Naive thymus-derived CD4-positive, alpha-beta T cell (primary cell): ENCODE measurements around the gene NUP85. TPM values are rescaled to one million over a fixed set of nuclear protein-coding genes. Genes with fewer than 3 reads are reported as not detected.

Source experiments
- ATAC-seq: fragments of 150-1000 bp; cut with Tn5 transposase; 2 replicates; pipeline ENCODE4 v1.10.0; 2021; ENCODE audit warnings: mild to moderate bottlenecking, moderate library complexity
- CTCF ChIA-PET: fragments of 350-600 bp; sonication (Branson Sonifier 250); formaldehyde crosslinking; loops from one replicate; lab custom pipeline; 2021; ENCODE audit warnings: antibody characterized with exemption; lab: Charles Lee
- POLR2A ChIA-PET: fragments of 350-600 bp; sonication (Branson Sonifier 250); formaldehyde crosslinking; loops from one replicate; lab custom pipeline; 2021; ENCODE audit warnings: antibody characterized with exemption, inconsistent platforms; lab: Charles Lee
- DNase-seq, 9 donors: peaks; one replicate each; pipeline versions ENCODE4 v3.0.0 to v3.0.0-alpha.2; 2020 to 2022; ENCODE audit warnings: mixed read lengths in 1 of 9
- H3K27ac ChIP-seq: one replicate; pipeline ENCODE4 v1.7.0; 2013; ENCODE audit warnings: mild to moderate bottlenecking, low read depth, low read length, moderate library complexity
- H3K27me3 ChIP-seq, 2 donors: one replicate each; pipeline ENCODE4 v1.7.0; 2013; ENCODE audit warnings: low read length in 2 of 2, mild to moderate bottlenecking in 2 of 2, moderate library complexity in 2 of 2; ENCODE audit not compliant: control insufficient read depth in 2 of 2, insufficient read depth in 2 of 2
- H3K36me3 ChIP-seq, 3 experiments: 1 replicate in 2 of 3; 2 replicates in 1 of 3; pipeline ENCODE4 v1.7.0; 2013; ENCODE audit warnings: low read length in 3 of 3, mild to moderate bottlenecking in 3 of 3, moderate library complexity in 1 of 3; ENCODE audit not compliant: insufficient read depth in 3 of 3, control insufficient read depth in 2 of 3
- H3K4me1 ChIP-seq, 2 donors: one replicate each; pipeline ENCODE4 v1.7.0; 2013; ENCODE audit warnings: low read length in 2 of 2, mild to moderate bottlenecking in 2 of 2, moderate library complexity in 1 of 2; ENCODE audit not compliant: control insufficient read depth in 2 of 2, insufficient read depth in 2 of 2
- H3K4me3 ChIP-seq: 2 replicates; pipeline ENCODE4 v1.7.0; 2013; ENCODE audit warnings: mild to moderate bottlenecking, low read length
- H3K9me3 ChIP-seq, 3 experiments: 1 replicate in 2 of 3; 2 replicates in 1 of 3; pipeline ENCODE4 v1.7.0; 2013; ENCODE audit warnings: low read length in 3 of 3; ENCODE audit not compliant: control insufficient read depth in 2 of 3
- H3K27ac Mint-ChIP-seq, 9 donors: one replicate each; pipeline ENCODE4 v1.8.0; 2020 to 2022; ENCODE audit warnings: mixed read lengths in 9 of 9, mild to moderate bottlenecking in 8 of 9, moderate library complexity in 5 of 9, inconsistent platforms in 2 of 9
- H3K27me3 Mint-ChIP-seq, 5 donors: one replicate each; pipeline ENCODE4 v1.8.0; 2021 to 2022; ENCODE audit warnings: mixed read lengths in 5 of 5, mild to moderate bottlenecking in 1 of 5
- H3K36me3 Mint-ChIP-seq, 5 donors: one replicate each; pipeline ENCODE4 v1.8.0; 2020 to 2022; ENCODE audit warnings: mixed read lengths in 5 of 5, mild to moderate bottlenecking in 3 of 5, inconsistent platforms in 1 of 5
- H3K4me1 Mint-ChIP-seq, 7 donors: one replicate each; pipeline ENCODE4 v1.8.0; 2020 to 2022; ENCODE audit warnings: mixed read lengths in 7 of 7, mild to moderate bottlenecking in 3 of 7, inconsistent platforms in 1 of 7
- H3K4me3 Mint-ChIP-seq, 10 donors: one replicate each; pipeline ENCODE4 v1.8.0; 2020 to 2022; ENCODE audit warnings: mild to moderate bottlenecking in 10 of 10, mixed read lengths in 10 of 10, moderate library complexity in 6 of 10, inconsistent platforms in 2 of 10
- H3K9me3 Mint-ChIP-seq, 11 donors: one replicate each; pipeline ENCODE4 v1.8.0; 2020 to 2022; ENCODE audit warnings: mixed read lengths in 11 of 11, mild to moderate bottlenecking in 4 of 11, inconsistent platforms in 1 of 11, moderate library complexity in 1 of 11
- intact Hi-C, 2 donors: fragments of 100-400 bp; cut with micrococcal nuclease; formaldehyde crosslinking; loops; one replicate each; pipeline ENCODE4 v1.15.1; 2023
- polyA plus RNA-seq, 2 donors: library from polyadenylated mRNA; unstranded; fragments of 300-500 nt; fragmentation: Illumina TruSeq; gene quantifications; one replicate each; pipeline ENCODE4 v1.2.3, GENCODE V29; 2021
- total RNA-seq, 6 experiments: library from RNA in 5 of 6; stranded (reverse) in 5 of 6; gene quantifications; 1 replicate in 5 of 6; 2 replicates in 1 of 6; pipeline ENCODE4 v1.2.3 and lab custom pipeline; 2021 to 2026

The NUP85 gene
- total and polyA plus RNA-seq, 7 experiments from 2014 or later = 21.0 to 143 (median 97.3) TPM

- Histone ChIP-seq H3K4me3 (no peak overlapping the region), H3K36me3 (peaks cover 8 to 51% (median 8%) of the 10 kb centered on the region in 3 experiments), H3K27me3 (no peaks in the 10 kb centered on the region), H3K27ac (no peak overlapping the region), H3K4me1 (peaks cover 0 to 5% of the 10 kb centered on the region in 2 donors), H3K9me3 (no peaks in the 10 kb centered on the region)
- POLR2A ChIA-PET = interaction anchor here (0.6 to 2.3 kb wide), 2 partner anchors 24 to 96 kb away, joined by 3 to 14 read pairs; partner anchors contain the start of gene SUMO2
- H3K36me3 Mint-ChIP-seq = peaks cover 5 to 18% (median 10%) of the 10 kb centered on the region in 5 donors
- peaks cover 10 to 41% (median 20%) of the 10 kb centered on the region in 7 donors for H3K4me1 Mint-ChIP-seq
- intact Hi-C loops = no loop called here
- H3K27me3 Mint-ChIP-seq = no peaks in the 10 kb centered on the region
- ATAC-seq = no peak
- H3K9me3 Mint-ChIP-seq = peaks cover 0 to 2% (median 0%) of the 10 kb centered on the region in 11 donors
- no peak for DNase-seq
- H3K4me3 Mint-ChIP-seq = peak overlapping the region in 9 of 10 donors; percentile 23 to 94 (median 54)
- CTCF ChIA-PET = interaction anchor here (1.4 kb wide), 1 partner anchor 246 kb away, joined by 4 read pairs; no protein-coding TSS in a partner anchor
- peak overlapping the region in 4 of 9 donors; percentile 5 to 63 (median 20) for H3K27ac Mint-ChIP-seq
Observed at GRCh38 chr17:75207760-75208159, 2.3 kb downstream of the NUP85 start.

GRCh38 chr17:75208161-75208560 lies 2.7 kb downstream of the NUP85 start:
- H3K4me1 Mint-ChIP-seq = peaks cover 10 to 41% (median 20%) of the 10 kb centered on the region in 7 donors
- peak overlapping the region in 9 of 10 donors; percentile 23 to 94 (median 54) for H3K4me3 Mint-ChIP-seq
- peak overlapping the region in 5 of 9 donors; percentile 5 to 63 (median 17) for H3K27ac Mint-ChIP-seq
- no peaks in the 10 kb centered on the region for H3K9me3 ChIP-seq
- no peak overlapping the region for H3K27ac ChIP-seq
- no peaks in the 10 kb centered on the region for H3K27me3 ChIP-seq
- ATAC-seq = no peak
- H3K36me3 ChIP-seq = peaks cover 8 to 55% (median 12%) of the 10 kb centered on the region in 3 experiments
- DNase-seq = no peak
- CTCF ChIA-PET = interaction anchor here (0.6 to 0.7 kb wide), 2 partner anchors 39 to 522 kb away, joined by 3 read pairs; no protein-coding TSS in a partner anchor
- peaks cover 0 to 5% of the 10 kb centered on the region in 2 donors for H3K4me1 ChIP-seq
- H3K36me3 Mint-ChIP-seq = peaks cover 5 to 18% (median 10%) of the 10 kb centered on the region in 5 donors
- no peaks in the 10 kb centered on the region for H3K27me3 Mint-ChIP-seq
- no peak overlapping the region for H3K4me3 ChIP-seq
- POLR2A ChIA-PET = interaction anchor here (0.6 kb wide), 1 partner anchor 97 kb away, joined by 3 read pairs; no protein-coding TSS in a partner anchor
- intact Hi-C loops = no loop called here
- H3K9me3 Mint-ChIP-seq = peaks cover 0 to 2% (median 0%) of the 10 kb centered on the region in 11 donors

GRCh38 chr17:75209061-75209460 lies 3.6 kb downstream of the NUP85 start:
- ATAC-seq (no peak), DNase-seq (no peak)
- Histone ChIP-seq H3K27ac (no peak overlapping the region), H3K36me3 (peaks cover 8 to 63% (median 13%) of the 10 kb centered on the region in 3 experiments), H3K9me3 (no peaks in the 10 kb centered on the region), H3K4me1 (peaks cover 0 to 5% of the 10 kb centered on the region in 2 donors), H3K4me3 (no peak overlapping the region), H3K27me3 (no peaks in the 10 kb centered on the region)
- intact Hi-C loops = no loop called here
- Mint-ChIP-seq H3K36me3 (peaks cover 5 to 20% (median 10%) of the 10 kb centered on the region in 5 donors), H3K27me3 (no peaks in the 10 kb centered on the region), H3K4me3 (peak overlapping the region in 1 of 10 donors; percentile 29), H3K4me1 (peaks cover 10 to 41% (median 20%) of the 10 kb centered on the region in 7 donors), H3K9me3 (peaks cover 0 to 2% (median 0%) of the 10 kb centered on the region in 11 donors), H3K27ac (no peak overlapping the region)
- CTCF ChIA-PET = interaction anchor here (0.7 to 1.4 kb wide), 3 partner anchors 9 to 521 kb away, joined by 3 to 5 read pairs (median 3); no protein-coding TSS in a partner anchor
- POLR2A ChIA-PET = interaction anchor here (0.6 to 0.9 kb wide), 2 partner anchors 21 to 278 kb away, joined by 3 read pairs; no protein-coding TSS in a partner anchor

GRCh38 chr17:75218131-75218530 lies 12.7 kb downstream of the NUP85 start:
- Histone ChIP-seq H3K9me3 (no peaks in the 10 kb centered on the region), H3K27me3 (no peaks in the 10 kb centered on the region), H3K36me3 (peaks cover 6 to 71% (median 19%) of the 10 kb centered on the region in 3 experiments), H3K4me1 (no peaks in the 10 kb centered on the region), H3K4me3 (no peak overlapping the region), H3K27ac (no peak overlapping the region)
- ChIA-PET CTCF (no interaction called here), POLR2A (interaction anchor here (1.2 kb wide), 1 partner anchor 12 kb away, joined by 4 read pairs; no protein-coding TSS in a partner anchor)
- Mint-ChIP-seq H3K36me3 (peaks cover 11 to 43% (median 18%) of the 10 kb centered on the region in 5 donors), H3K9me3 (no peaks in the 10 kb centered on the region), H3K27ac (no peak overlapping the region), H3K4me1 (peaks cover 0 to 5% (median 3%) of the 10 kb centered on the region in 7 donors), H3K4me3 (no peak overlapping the region), H3K27me3 (no peaks in the 10 kb centered on the region)
- intact Hi-C loops = no loop called here
- ATAC-seq (no peak), DNase-seq (no peak)

- Histone ChIP-seq H3K27ac (no peak overlapping the region), H3K4me3 (no peak overlapping the region), H3K36me3 (peaks cover 6 to 61% (median 18%) of the 10 kb centered on the region in 3 experiments), H3K4me1 (no peaks in the 10 kb centered on the region), H3K27me3 (no peaks in the 10 kb centered on the region), H3K9me3 (no peaks in the 10 kb centered on the region)
- Mint-ChIP-seq H3K9me3 (no peaks in the 10 kb centered on the region), H3K36me3 (peaks cover 11 to 43% (median 18%) of the 10 kb centered on the region in 5 donors), H3K27me3 (no peaks in the 10 kb centered on the region), H3K4me3 (no peak overlapping the region), H3K4me1 (peaks cover 0 to 5% (median 3%) of the 10 kb centered on the region in 7 donors), H3K27ac (peak overlapping the region in 1 of 9 donors; percentile 60)
- DNase-seq (no peak), ATAC-seq (no peak)
- ChIA-PET POLR2A (interaction anchor here (0.5 to 0.7 kb wide), 2 partner anchors 8 to 57 kb away, joined by 3 to 6 read pairs; no protein-coding TSS in a partner anchor), CTCF (interaction anchor here (0.6 to 1.6 kb wide), 4 partner anchors 9 to 90 kb away, joined by 3 to 5 read pairs (median 4); no protein-coding TSS in a partner anchor)
- intact Hi-C loops = no loop called here
Observed at GRCh38 chr17:75219815-75220214, 14.3 kb downstream of the NUP85 start.

- DNase-seq (no peak), ATAC-seq (no peak)
- H3K27ac Mint-ChIP-seq = peak overlapping the region in 1 of 9 donors; percentile 13
- peaks cover 4 to 37% (median 7%) of the 10 kb centered on the region in 5 donors for H3K36me3 Mint-ChIP-seq
- Histone ChIP-seq H3K4me1 (no peaks in the 10 kb centered on the region), H3K27me3 (no peaks in the 10 kb centered on the region), H3K36me3 (peaks cover 0 to 62% (median 7%) of the 10 kb centered on the region in 3 experiments), H3K9me3 (no peaks in the 10 kb centered on the region), H3K27ac (no peak overlapping the region), H3K4me3 (no peak overlapping the region)
- H3K27me3 Mint-ChIP-seq = no peaks in the 10 kb centered on the region
- no peaks in the 10 kb centered on the region for H3K9me3 Mint-ChIP-seq
- H3K4me3 Mint-ChIP-seq = no peak overlapping the region
- intact Hi-C loops = no loop called here
- CTCF ChIA-PET = interaction anchor here (0.6 kb wide), 1 partner anchor 20 kb away, joined by 3 read pairs; the partner anchor contains the start of gene NUP85
- H3K4me1 Mint-ChIP-seq = peaks cover 0 to 5% (median 0%) of the 10 kb centered on the region in 7 donors
- POLR2A ChIA-PET = interaction anchor here (0.5 kb wide), 1 partner anchor 20 kb away, joined by 3 read pairs; no protein-coding TSS in a partner anchor
Observed at GRCh38 chr17:75225016-75225415, 19.5 kb downstream of the NUP85 start.
